Adrenal gland (tissue), 12 donors: ENCODE data around the gene NSL1. TPM values are rescaled to one million over a fixed set of nuclear protein-coding genes. Genes with fewer than 3 reads are reported as not detected.

Experiments used
- DNase-seq, 7 donors: peaks; one replicate each; pipeline ENCODE4 v3.0.0-alpha.2; 2019 to 2020
- H3K27ac ChIP-seq, 5 donors: fragments of 200-600 bp; sonication (generic) in 4 of 5; 1 replicate in 3 of 5; 2 replicates in 2 of 5; pipeline versions ENCODE4 v1.5.1 to v1.8.0; 2016 to 2020; ENCODE audit warnings: mild to moderate bottlenecking in 1 of 5
- H3K27me3 ChIP-seq: fragments of 200-600 bp; 2 replicates; pipeline ENCODE4 v1.8.0; 2021
- H3K36me3 ChIP-seq, 2 donors: fragments of 200-600 bp; replicated peaks in 1 of 2; 1 replicate in 1 of 2; 2 replicates in 1 of 2; pipeline versions ENCODE4 v1.5.1 to v1.8.0; 2018 to 2022
- H3K4me1 ChIP-seq, 2 donors: fragments of 200-600 bp; replicated peaks in 1 of 2; 1 replicate in 1 of 2; 2 replicates in 1 of 2; pipeline versions ENCODE4 v1.5.1 to v1.8.0; 2018 to 2021
- H3K4me3 ChIP-seq, 4 donors: fragments of 200-600 bp; sonication (generic) in 3 of 4; one replicate each; pipeline ENCODE4 v1.5.1; 2016 to 2018
- H3K9me3 ChIP-seq, 3 donors: fragments of 200-600 bp; sonication (generic) in 1 of 3; replicated peaks in 1 of 3; 1 replicate in 2 of 3; 2 replicates in 1 of 3; pipeline versions ENCODE4 v1.5.1 to v1.8.0; 2016 to 2021
- POLR2A ChIP-seq, 2 donors: fragments of 450-650 bp; IDR thresholded peaks; one replicate each; pipeline ENCODE4 v1.6.1; 2017; ENCODE audit warnings: antibody characterized with exemption in 2 of 2, mild to moderate bottlenecking in 2 of 2, moderate library complexity in 1 of 2
- WGBS, 4 donors: extraction: QIAGEN DNeasy Blood & Tissue Kit in 2 of 4; methylation state at CpG; one replicate each; pipeline versions ENCODE4 v1.1.5 to v1.1.7; 2013 to 2017; 5-methylcytosine and 5-hydroxymethylcytosine counted together
- intact Hi-C, 2 donors: fragments of 100-400 bp; cut with DNase I; formaldehyde crosslinking; loops; one replicate each; pipeline versions ENCODE4 v1.14.1 to v1.15.0; 2022 to 2023
- polyA plus RNA-seq, 3 donors: library from polyadenylated mRNA; stranded (reverse); fragments of 200-250 nt in 2 of 3; fragments of 350-450 nt in 1 of 3; fragmentation: Illumina TruSeq in 1 of 3; extraction: RNeasy Lipid Tissue Mini Kit (QIAGEN cat#74804) in 1 of 3; gene quantifications; one replicate each; pipeline ENCODE4 v1.2.3, GENCODE V29; 2013 to 2014
- total RNA-seq, 9 donors: library from RNA; depleted of rRNA in 4 of 9; stranded (reverse); fragments of >200 nt in 4 of 9; fragments of 120-200 nt in 1 of 9; fragmentation: NEBNext Ultra II Directional in 1 of 9; extraction: Animal tissue kit (Norgen Biotek cat#: 25700) in 1 of 9; gene quantifications; one replicate each; pipeline versions ENCODE4 v1.1.0 to v1.2.4, GENCODE V29; 2013 to 2023
- TF ChIP-seq, protein P1 (sequence below), 6 experiments: fragments of 450-650 bp in 4 of 6; fragments of 200-600 bp in 2 of 6; sonication (generic) in 1 of 6; IDR thresholded peaks; 1 replicate in 5 of 6; 2 replicates in 1 of 6; pipeline versions ENCODE4 v1.5.1 to v1.8.0; 2016 to 2021; ENCODE audit warnings: antibody characterized with exemption in 6 of 6, mild to moderate bottlenecking in 2 of 6, moderate library complexity in 1 of 6
- donor health status: healthy with polysubstance abuse.
- donor health status: Bipolar disorder and iron deficiency.
- donor health status: DM: yes; HTN: yes; CAD: no.
- donor health status: DM: no; HTN: no; CAD: no.
- donor health status: DM: no; HTN: no; CAD: no.
- donor health status: DM: yes; HTN: yes; CAD: no.

The NSL1 gene
- total and polyA plus RNA-seq, 12 donors: 10.6 to 90.9 (median 29.8) TPM

DNA sequence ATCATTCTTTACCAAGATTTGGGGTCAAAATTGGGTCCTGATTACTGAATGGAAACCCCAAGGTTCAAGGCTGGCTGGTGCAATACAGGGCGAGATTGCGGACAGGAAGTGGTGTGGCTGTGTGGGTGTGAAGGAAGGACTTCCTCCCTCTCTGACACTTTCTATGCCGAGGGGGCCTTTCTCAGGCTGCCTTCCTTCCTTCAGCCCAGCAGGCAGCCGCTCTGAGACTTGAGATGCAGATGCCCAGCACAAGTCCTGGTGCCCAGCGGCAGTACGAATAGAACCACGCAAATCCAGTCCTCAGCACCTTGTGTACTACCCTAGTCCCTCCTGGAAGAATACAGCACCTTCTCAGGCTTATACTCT, 108.2 kb downstream of the NSL1 start:
- WGBS, 4 donors: 64 to 81% (median 69%) methylated on average over 6 to 7 of the region's 7 CpGs
- TF ChIP-seq POLR2A (IDR thresholded peaks at IDR 0.05): no peak
- TF ChIP-seq, protein P1, sequence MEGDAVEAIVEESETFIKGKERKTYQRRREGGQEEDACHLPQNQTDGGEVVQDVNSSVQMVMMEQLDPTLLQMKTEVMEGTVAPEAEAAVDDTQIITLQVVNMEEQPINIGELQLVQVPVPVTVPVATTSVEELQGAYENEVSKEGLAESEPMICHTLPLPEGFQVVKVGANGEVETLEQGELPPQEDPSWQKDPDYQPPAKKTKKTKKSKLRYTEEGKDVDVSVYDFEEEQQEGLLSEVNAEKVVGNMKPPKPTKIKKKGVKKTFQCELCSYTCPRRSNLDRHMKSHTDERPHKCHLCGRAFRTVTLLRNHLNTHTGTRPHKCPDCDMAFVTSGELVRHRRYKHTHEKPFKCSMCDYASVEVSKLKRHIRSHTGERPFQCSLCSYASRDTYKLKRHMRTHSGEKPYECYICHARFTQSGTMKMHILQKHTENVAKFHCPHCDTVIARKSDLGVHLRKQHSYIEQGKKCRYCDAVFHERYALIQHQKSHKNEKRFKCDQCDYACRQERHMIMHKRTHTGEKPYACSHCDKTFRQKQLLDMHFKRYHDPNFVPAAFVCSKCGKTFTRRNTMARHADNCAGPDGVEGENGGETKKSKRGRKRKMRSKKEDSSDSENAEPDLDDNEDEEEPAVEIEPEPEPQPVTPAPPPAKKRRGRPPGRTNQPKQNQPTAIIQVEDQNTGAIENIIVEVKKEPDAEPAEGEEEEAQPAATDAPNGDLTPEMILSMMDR (IDR thresholded peaks at IDR 0.05): no peak
- Histone ChIP-seq H3K9me3 (no peaks in the 10 kb centered on the region), H3K27ac (no peak overlapping the region), H3K4me3 (no peak overlapping the region), H3K4me1 (no peaks in the 10 kb centered on the region), H3K27me3 (no peaks in the 10 kb centered on the region), H3K36me3 (no peaks in the 10 kb centered on the region)
- DNase-seq: peak in 3 of 7 donors; percentile 30 to 38 (median 35)
- intact Hi-C loops: no loop called here

DNA sequence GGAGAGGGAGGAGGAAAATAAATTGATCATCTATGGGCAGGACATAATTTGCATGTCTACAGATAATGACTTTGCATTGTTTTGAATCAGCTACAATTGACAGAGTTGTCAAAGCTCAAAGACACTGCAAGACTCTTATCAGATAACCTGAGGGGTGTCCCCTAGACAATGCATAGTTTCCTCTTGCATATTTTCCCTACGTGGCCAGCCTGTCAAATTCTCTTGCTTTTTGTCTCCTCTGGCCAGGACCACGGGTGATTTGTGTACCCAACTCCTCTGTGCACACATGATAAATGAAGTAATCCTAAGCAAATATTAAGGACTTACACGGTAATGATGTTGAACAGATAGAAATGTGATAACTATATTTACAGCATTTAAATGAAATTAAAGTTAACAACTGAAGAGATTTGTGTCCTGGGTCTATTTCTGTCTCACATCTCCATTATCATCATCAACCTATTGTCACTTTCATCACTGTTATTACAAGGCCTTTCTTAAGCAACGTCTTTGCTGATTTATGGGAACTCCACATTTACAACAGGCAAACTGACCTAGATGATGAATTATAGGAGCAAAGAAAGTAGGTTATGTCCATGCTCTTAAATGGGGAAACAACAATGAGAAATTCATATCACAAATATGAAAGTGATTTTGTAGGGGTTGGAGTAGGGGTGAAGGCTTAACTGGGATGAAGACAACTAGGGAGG, 110.7 kb downstream of the NSL1 start:
- Histone ChIP-seq H3K4me3 (no peak overlapping the region), H3K4me1 (no peaks in the 10 kb centered on the region), H3K36me3 (no peaks in the 10 kb centered on the region), H3K9me3 (no peaks in the 10 kb centered on the region), H3K27ac (no peak overlapping the region), H3K27me3 (no peaks in the 10 kb centered on the region)
- intact Hi-C loops: no loop called here
- WGBS, 4 donors: 33 to 38% (median 36%) methylated on average over 4 of the region's 4 CpGs
- no peak for DNase-seq
- no peak for TF ChIP-seq POLR2A (IDR thresholded peaks at IDR 0.05)
- TF ChIP-seq, protein P1 (IDR thresholded peaks at IDR 0.05): no peak

DNA sequence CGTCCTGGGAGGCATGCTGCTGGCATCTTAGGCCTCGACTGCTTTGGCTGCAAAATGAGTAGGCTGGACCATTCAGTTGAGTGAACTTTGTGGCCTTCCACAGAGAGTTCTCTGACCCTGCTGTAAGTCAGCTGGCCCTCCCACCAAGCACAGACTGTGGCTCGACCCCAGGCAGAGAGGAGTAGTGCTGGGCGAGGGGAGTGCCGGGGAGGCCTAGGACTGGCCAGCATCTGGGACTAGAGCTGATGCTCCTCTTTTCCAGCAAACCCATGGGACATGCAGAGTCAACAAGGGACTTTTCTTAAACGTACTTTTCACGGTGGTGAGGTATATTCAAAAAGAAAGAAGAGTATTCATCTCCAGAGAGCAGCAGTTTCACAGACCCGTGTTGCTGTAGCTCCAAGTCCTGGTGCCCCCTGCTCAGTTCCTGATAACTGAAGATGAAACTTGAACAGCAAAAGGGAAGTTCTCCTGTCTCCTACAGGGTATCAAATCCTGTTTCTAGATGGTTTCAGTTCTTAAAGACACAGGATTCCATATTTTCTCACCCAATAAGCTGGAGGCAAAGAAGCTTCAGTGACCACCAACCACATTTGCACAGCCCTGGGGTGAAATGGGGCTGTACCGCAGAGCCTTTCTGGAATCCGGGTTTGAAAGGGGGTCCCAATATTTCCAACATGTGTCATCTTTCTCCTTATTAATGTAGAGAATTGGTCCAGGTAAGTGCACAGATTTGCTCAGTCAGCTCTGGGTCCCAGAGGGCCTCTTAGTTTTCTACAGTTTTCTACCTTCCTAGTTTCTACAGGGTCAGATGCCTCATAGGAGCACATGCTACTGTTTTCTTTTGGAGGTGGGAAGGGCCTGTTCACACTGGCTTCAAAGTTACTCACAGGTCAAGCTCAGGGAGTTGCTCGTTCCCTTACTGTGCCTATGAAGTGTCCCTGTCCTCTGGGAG, 112.8 kb downstream of the NSL1 start:
- H3K4me3 ChIP-seq: no peak overlapping the region
- intact Hi-C loops: loop anchor here in 1 of 2 donors (10.0 kb wide), 1 partner anchor 306 kb away; no protein-coding TSS in a partner anchor
- TF ChIP-seq, protein P1 (IDR thresholded peaks at IDR 0.05): no peak
- no peak for TF ChIP-seq POLR2A (IDR thresholded peaks at IDR 0.05)
- no peaks in the 10 kb centered on the region for H3K4me1 ChIP-seq
- no peak for DNase-seq
- H3K27ac ChIP-seq: no peak overlapping the region
- no peaks in the 10 kb centered on the region for H3K27me3 ChIP-seq
- 61 to 71% (median 66%) methylated on average over 10 to 11 of the region's 11 CpGs for WGBS, 4 donors
- no peaks in the 10 kb centered on the region for H3K9me3 ChIP-seq
- H3K36me3 ChIP-seq: no peaks in the 10 kb centered on the region

DNA sequence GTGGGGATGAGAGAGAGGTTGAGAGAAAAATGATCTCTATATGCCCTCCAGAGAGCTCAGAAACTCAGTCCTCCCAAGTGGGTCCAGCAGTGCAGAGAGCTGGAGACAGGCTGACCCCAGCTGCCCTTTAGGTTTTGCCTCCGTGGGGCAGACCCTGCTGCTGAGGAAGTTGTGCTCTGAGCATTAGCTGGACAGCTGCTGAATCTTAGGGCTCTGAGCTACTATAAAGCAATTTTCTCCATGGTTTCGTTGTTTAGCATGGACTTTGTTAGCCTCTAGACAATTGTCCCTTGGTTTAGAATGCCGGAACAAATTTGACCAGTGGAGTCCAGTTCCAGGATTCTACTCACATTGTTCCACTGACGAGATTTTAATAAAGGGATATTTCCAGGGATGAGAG, 114.0 kb downstream of the NSL1 start:
- no peaks in the 10 kb centered on the region for H3K9me3 ChIP-seq
- H3K27me3 ChIP-seq: no peaks in the 10 kb centered on the region
- no peaks in the 10 kb centered on the region for H3K4me1 ChIP-seq
- TF ChIP-seq, protein P1 (IDR thresholded peaks at IDR 0.05): no peak
- TF ChIP-seq POLR2A (IDR thresholded peaks at IDR 0.05): no peak
- no peaks in the 10 kb centered on the region for H3K36me3 ChIP-seq
- WGBS, 4 donors: 74 to 85% (median 79%) methylated on average over 4 of the region's 4 CpGs
- H3K27ac ChIP-seq: no peak overlapping the region
- intact Hi-C loops: loop anchor here in 1 of 2 donors (10.0 kb wide), 1 partner anchor 307 kb away; no protein-coding TSS in a partner anchor
- no peak overlapping the region for H3K4me3 ChIP-seq
- DNase-seq: no peak
